HUES6 (cell line): ENCODE data around the gene YY1.
A peak's percentile ranks its signal among the peaks of the same experiment; 100 is the strongest.

Experiments used
- H3K27ac ChIP-seq: 2 replicates; pipeline ENCODE4 v1.7.0; 2013; ENCODE audit warnings: low read depth, mild to moderate bottlenecking, low read length, inconsistent platforms
- H3K27me3 ChIP-seq: 2 replicates; pipeline ENCODE4 v1.6.1; 2013; ENCODE audit warnings: low read length; ENCODE audit not compliant: control insufficient read depth, insufficient read depth
- H3K36me3 ChIP-seq: 2 replicates; pipeline ENCODE4 v1.6.1; 2013; ENCODE audit warnings: low read length; ENCODE audit not compliant: control insufficient read depth, insufficient read depth
- H3K4me1 ChIP-seq: 2 replicates; pipeline ENCODE4 v1.6.1; 2013; ENCODE audit warnings: low read length; ENCODE audit not compliant: control insufficient read depth, insufficient read depth
- H3K4me3 ChIP-seq: 2 replicates; pipeline ENCODE4 v1.5.1; 2013; ENCODE audit warnings: low read depth, low read length
- H3K9ac ChIP-seq: one replicate; pipeline ENCODE4 v1.6.1; 2013; ENCODE audit warnings: mild to moderate bottlenecking, low read length
- H3K9me3 ChIP-seq: 2 replicates; pipeline ENCODE4 v1.6.1; 2013; ENCODE audit warnings: low read depth, low read length; ENCODE audit not compliant: control insufficient read depth, insufficient read depth

Gene YY1

GRCh38 chr14:100238419-100239210, at the start of gene YY1:
Gene YY1 (plus strand): TSS chr14:100239144. CDS start chr14:100239245, 101 bp downstream.
- H3K27ac ChIP-seq: peak within 1 kb of the TSS; percentile 93
- peak within 1 kb of the TSS; percentile 96 for H3K9ac ChIP-seq
- no peaks in the 10 kb centered on the region for H3K9me3 ChIP-seq
- H3K36me3 ChIP-seq: peaks cover 10% of the 10 kb centered on the region; the same call in 1 of the 2 replicates
- H3K4me3 ChIP-seq: peak within 1 kb of the TSS; percentile 99
- no peaks in the 10 kb centered on the region for H3K27me3 ChIP-seq
- H3K4me1 ChIP-seq: peaks cover 5% of the 10 kb centered on the region; the same call in 1 of the 2 replicates

DNA sequence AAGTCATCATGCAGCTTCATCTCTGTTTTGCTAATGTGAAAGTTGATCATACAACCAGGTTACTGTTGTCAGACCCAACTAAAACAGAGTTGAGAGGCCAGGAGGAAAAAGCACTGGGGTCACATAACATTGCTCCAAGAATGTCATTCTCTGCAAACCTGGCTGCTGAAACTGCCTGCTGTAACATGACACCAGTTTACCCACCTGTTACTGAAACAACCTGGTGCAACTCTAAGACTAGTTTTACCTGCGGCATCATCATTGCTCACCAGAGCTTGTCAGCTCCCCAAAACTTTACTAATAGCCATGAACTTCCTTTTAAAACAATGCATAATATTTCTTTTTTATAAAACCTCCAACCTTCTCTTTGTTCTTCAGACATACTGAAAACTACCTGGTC, 48.8 kb upstream of the YY1 start:
- no peaks in the 10 kb centered on the region for H3K36me3 ChIP-seq
- no peaks in the 10 kb centered on the region for H3K27me3 ChIP-seq
- no peak overlapping the region for H3K9ac ChIP-seq
- H3K4me1 ChIP-seq: peaks cover 14% of the 10 kb centered on the region
- H3K27ac ChIP-seq: no peak overlapping the region
- no peaks in the 10 kb centered on the region for H3K9me3 ChIP-seq
- no peak overlapping the region for H3K4me3 ChIP-seq

- no peak overlapping the region for H3K4me3 ChIP-seq
- no peak overlapping the region for H3K27ac ChIP-seq
- no peak overlapping the region for H3K9ac ChIP-seq
Measured at GRCh38 chr14:100191584-100192249, 47.2 kb upstream of the YY1 start.

GRCh38 chr14:100192250-100192671, 46.7 kb upstream of the YY1 start:
- H3K4me3 ChIP-seq: peak overlapping the region; percentile 50
- no peaks in the 10 kb centered on the region for H3K36me3 ChIP-seq
- H3K9ac ChIP-seq: peak overlapping the region; percentile 67
- peaks cover 14% of the 10 kb centered on the region for H3K4me1 ChIP-seq
- H3K27ac ChIP-seq: peak overlapping the region; percentile 66; the same call in 1 of the 2 replicates
- no peaks in the 10 kb centered on the region for H3K9me3 ChIP-seq
- no peaks in the 10 kb centered on the region for H3K27me3 ChIP-seq

More at GRCh38 chr14:100191584-100192249, 47.2 kb upstream of the YY1 start:
- no peaks in the 10 kb centered on the region for H3K27me3 ChIP-seq
- no peaks in the 10 kb centered on the region for H3K36me3 ChIP-seq
- H3K9me3 ChIP-seq: no peaks in the 10 kb centered on the region
- peaks cover 14% of the 10 kb centered on the region for H3K4me1 ChIP-seq

DNA sequence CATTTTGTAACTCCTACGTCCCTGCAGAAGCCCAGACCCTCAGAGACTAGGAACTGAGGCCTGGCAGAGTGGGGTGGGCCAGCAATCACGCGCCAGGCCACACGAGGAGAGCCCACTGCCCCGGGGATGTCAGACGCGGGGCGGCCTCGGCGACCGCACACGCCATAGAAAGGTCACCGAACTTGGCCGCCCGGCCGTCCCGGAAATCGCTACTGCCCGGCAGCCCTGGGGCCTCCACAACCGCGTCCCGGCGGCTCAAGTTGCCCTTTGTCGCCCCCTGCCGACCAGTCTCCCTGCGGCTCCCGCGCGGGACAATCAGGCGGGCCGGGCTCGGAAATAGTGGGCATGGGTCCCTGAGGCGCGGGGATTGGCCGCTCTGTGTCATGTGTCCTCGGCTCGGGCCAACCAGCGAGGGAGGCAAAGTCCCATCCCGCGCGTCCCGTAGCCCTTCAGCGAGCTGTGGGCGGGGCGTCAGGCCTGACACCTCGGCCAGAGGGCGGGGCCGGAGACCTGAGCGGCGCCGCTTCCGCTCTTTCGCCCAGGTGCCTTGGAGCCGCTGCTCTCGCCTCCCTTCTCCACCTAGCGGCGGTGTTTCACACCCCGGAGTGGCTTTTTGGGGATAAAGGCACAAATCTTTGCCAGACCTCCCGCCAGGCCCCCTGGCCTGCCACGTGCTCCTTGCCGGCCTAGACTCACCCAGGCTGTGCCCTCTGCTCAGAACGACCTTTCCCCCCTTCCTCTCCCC, 46.1 kb upstream of the YY1 start:
- Histone ChIP-seq H3K27ac (peak overlapping the region; percentile 66; the same call in 1 of the 2 replicates), H3K27me3 (no peaks in the 10 kb centered on the region)

GRCh38 chr14:100193417-100194357, 45.3 kb upstream of the YY1 start:
- Histone ChIP-seq H3K27ac (no peak overlapping the region), H3K4me1 (peaks cover 14% of the 10 kb centered on the region), H3K9me3 (no peaks in the 10 kb centered on the region), H3K4me3 (0 out of 2 replicates have a peak overlapping the region, but pooled peaks have one; percentile 3), H3K9ac (peak overlapping the region; percentile 59), H3K27me3 (no peaks in the 10 kb centered on the region), H3K36me3 (no peaks in the 10 kb centered on the region)

More for the DNA sequence above, 46.1 kb upstream of the YY1 start:
- peak overlapping the region; percentile 67 for H3K9ac ChIP-seq
- peak overlapping the region; percentile 50 for H3K4me3 ChIP-seq
- H3K4me1 ChIP-seq: peaks cover 14% of the 10 kb centered on the region
- no peaks in the 10 kb centered on the region for H3K36me3 ChIP-seq
- H3K9me3 ChIP-seq: no peaks in the 10 kb centered on the region

DNA sequence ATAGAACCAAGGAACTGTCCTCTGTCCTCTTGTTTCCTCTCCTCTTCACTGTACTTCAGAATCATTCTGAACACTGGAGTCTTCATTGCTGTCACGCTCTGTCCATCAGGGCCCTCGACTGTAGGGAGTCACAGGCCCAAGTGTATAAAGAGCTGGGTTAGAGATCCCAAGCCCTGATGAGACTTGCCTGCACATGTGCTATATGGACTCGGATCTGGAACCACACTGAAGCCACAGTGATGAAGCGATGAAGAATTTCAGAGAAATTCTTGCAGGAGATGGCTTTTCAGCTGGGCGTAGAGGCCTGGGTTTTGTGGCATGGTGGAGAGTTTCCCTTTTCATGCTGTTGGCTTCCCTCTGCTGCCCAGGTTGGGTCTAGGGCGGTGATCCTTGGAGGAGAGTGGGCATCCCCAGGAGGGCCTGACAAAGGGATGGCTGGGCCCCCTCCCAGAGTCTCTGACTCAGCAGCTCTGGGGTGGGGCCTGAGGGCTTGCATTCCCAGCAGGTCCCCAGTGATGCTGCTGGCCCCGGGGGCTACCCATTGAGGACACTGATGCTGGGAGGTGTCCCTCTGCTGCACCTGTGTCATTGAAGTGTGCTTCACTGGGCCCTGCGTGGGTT, 39.6 kb upstream of the YY1 start:
- H3K27ac ChIP-seq: no peak overlapping the region

GRCh38 chr14:100200311-100200710, 38.6 kb upstream of the YY1 start:
- Histone ChIP-seq H3K4me3 (no peak overlapping the region), H3K9ac (no peak overlapping the region), H3K9me3 (no peaks in the 10 kb centered on the region), H3K4me1 (peaks cover 8% of the 10 kb centered on the region; the same call in 1 of the 2 replicates), H3K36me3 (no peaks in the 10 kb centered on the region), H3K27ac (no peak overlapping the region), H3K27me3 (no peaks in the 10 kb centered on the region)

More for the DNA sequence above, 39.6 kb upstream of the YY1 start:
- no peaks in the 10 kb centered on the region for H3K36me3 ChIP-seq
- no peaks in the 10 kb centered on the region for H3K27me3 ChIP-seq
- no peak overlapping the region for H3K9ac ChIP-seq
- H3K4me1 ChIP-seq: peaks cover 8% of the 10 kb centered on the region; the same call in 1 of the 2 replicates
- no peak overlapping the region for H3K4me3 ChIP-seq
- no peaks in the 10 kb centered on the region for H3K9me3 ChIP-seq

- Histone ChIP-seq H3K9ac (no peak overlapping the region), H3K4me1 (peaks cover 8% of the 10 kb centered on the region; the same call in 1 of the 2 replicates), H3K27ac (no peak overlapping the region), H3K4me3 (no peak overlapping the region), H3K27me3 (no peaks in the 10 kb centered on the region), H3K36me3 (no peaks in the 10 kb centered on the region), H3K9me3 (no peaks in the 10 kb centered on the region)
Measured at GRCh38 chr14:100201701-100202100, 37.2 kb upstream of the YY1 start.
